ENCODE data around the gene YPEL2.

The YPEL2 gene

GRCh38 chr17:59330053-59330942 is 1.2 kb upstream of the YPEL2 start:
- DNase-seq (ENCODE audit: low read depth in 2 of 2, low spot score in 1 of 2) = no peak

- no peak for DNase-seq (ENCODE audit: low read depth in 2 of 2, low spot score in 1 of 2)
Measured at GRCh38 chr17:59331929-59332748, 684 bp downstream of the YPEL2 start.

- DNase-seq (ENCODE audit: low read depth in 2 of 2, low spot score in 1 of 2) = no peak
Measured at GRCh38 chr17:59332749-59333377, 1.4 kb downstream of the YPEL2 start.

GRCh38 chr17:59333836-59334235 is 2.4 kb downstream of the YPEL2 start:
- DNase-seq (ENCODE audit: low read depth in 2 of 2, low spot score in 1 of 2) = no peak

GRCh38 chr17:59335685-59336084 is 4.2 kb downstream of the YPEL2 start:
- DNase-seq (ENCODE audit: low read depth in 2 of 2, low spot score in 1 of 2) = no peak

GRCh38 chr17:59337741-59338299 is 6.4 kb downstream of the YPEL2 start:
- DNase-seq (ENCODE audit: low read depth in 2 of 2, low spot score in 1 of 2) = no peak

- no peak for DNase-seq (ENCODE audit: low read depth in 2 of 2, low spot score in 1 of 2)
Measured at GRCh38 chr17:59338498-59338897, 7.0 kb downstream of the YPEL2 start.

GRCh38 chr17:59341922-59342321 is 10.5 kb downstream of the YPEL2 start:
- DNase-seq (ENCODE audit: low read depth in 2 of 2, low spot score in 1 of 2) = no peak

- DNase-seq (ENCODE audit: low read depth in 2 of 2, low spot score in 1 of 2) = no peak
Measured at GRCh38 chr17:59342681-59343131, 11.3 kb downstream of the YPEL2 start.

- no peak for DNase-seq (ENCODE audit: low read depth in 2 of 2, low spot score in 1 of 2)
Measured at GRCh38 chr17:59345476-59345875, 14.0 kb downstream of the YPEL2 start.

GRCh38 chr17:59346341-59346740 is 14.9 kb downstream of the YPEL2 start:
- no peak for DNase-seq (ENCODE audit: low read depth in 2 of 2, low spot score in 1 of 2)

GRCh38 chr17:59346876-59347407 is 15.5 kb downstream of the YPEL2 start:
- DNase-seq (ENCODE audit: low read depth in 2 of 2, low spot score in 1 of 2) = no peak

- DNase-seq (ENCODE audit: low read depth in 2 of 2, low spot score in 1 of 2) = no peak
Measured at GRCh38 chr17:59347975-59348391, 16.5 kb downstream of the YPEL2 start.

- no peak for DNase-seq (ENCODE audit: low read depth in 2 of 2, low spot score in 1 of 2)
Measured at GRCh38 chr17:59349178-59349577, 17.7 kb downstream of the YPEL2 start.

GRCh38 chr17:59353106-59353854 is 21.8 kb downstream of the YPEL2 start:
- no peak for DNase-seq (ENCODE audit: low read depth in 2 of 2, low spot score in 1 of 2)

- DNase-seq (ENCODE audit: low read depth in 2 of 2, low spot score in 1 of 2) = no peak
Measured at GRCh38 chr17:59353936-59354755, 22.7 kb downstream of the YPEL2 start.

- no peak for DNase-seq (ENCODE audit: low read depth in 2 of 2, low spot score in 1 of 2)
Measured at GRCh38 chr17:59355030-59355701, 23.7 kb downstream of the YPEL2 start.

GRCh38 chr17:59355702-59356325 is 24.4 kb downstream of the YPEL2 start:
- no peak for DNase-seq (ENCODE audit: low read depth in 2 of 2, low spot score in 1 of 2)
